Heart left ventricle (tissue), 13 donors: ENCODE measurements around the gene CEACAM16.

Experiments used
- CTCF ChIP-seq, 12 donors: fragments of 200-600 bp; sonication (generic) in 4 of 12; IDR thresholded peaks; one replicate each; pipeline versions ENCODE4 v1.5.0 to v1.8.0; 2018 to 2022; ENCODE audit warnings: antibody characterized with exemption in 12 of 12, mild to moderate bottlenecking in 5 of 12
- POLR2A ChIP-seq, 2 donors: fragments of 450-650 bp; IDR thresholded peaks; one replicate each; pipeline ENCODE4 v1.6.1; 2017; ENCODE audit warnings: antibody characterized with exemption in 2 of 2, mild to moderate bottlenecking in 2 of 2, moderate library complexity in 2 of 2
- donor health status: ischemic (EF 13 %, LVEDD 7.1; RV severe dilation, severe dysfunction).
- donor health status: DM: no; HTN: yes; CAD: no.
- donor health status: DM: no; HTN: no; CAD: no.
- donor health status: ischemic (EF 25% LVEDD 6.9; RV normal size, moderate dysfunction).
- donor health status: ischemic (EF 25% LVEDD 5.7; RV mildly dilated, moderate dysfunction).
- donor health status: ischemic (EF 35%, LVEDD 5.7; RV mildly dilated, moderate dysfunction).
- donor health status: nonischemic (EF 11% LVEDD 7.7; RV severe dilation, severe dysfunction).
- donor health status: DM: yes; HTN: yes; CAD: no.
- donor health status: PGD.
- donor health status: ischemic (EF 29% LVEDD 5.4; RV normal size, mild dysfunction).
- donor health status: nonischemic (EF 23%, LVEDD 6.1; RV moderate dilation, normal function).

- TF ChIP-seq CTCF (IDR thresholded peaks at IDR 0.05) (no peak), POLR2A (IDR thresholded peaks at IDR 0.05) (no peak)
These were observed 33.5 kb downstream of the CEACAM16 start for GRCh38 chr19:44732235-44733014.
